ENCODE results near the gene INCENP.
"Not testable (repeated sequence)": the region's sequence is repeated elsewhere in the genome, so short reads cannot be mapped to it uniquely, and the experiment has no call there.

Gene INCENP

GRCh38 chr11:62123669-62124185, at the start of gene INCENP:
TSS of gene INCENP (plus strand) at chr11:62124011. CDS start at chr11:62128162, 4,151 bp downstream.
- DNase-seq, result peak; percentile 95

DNA sequence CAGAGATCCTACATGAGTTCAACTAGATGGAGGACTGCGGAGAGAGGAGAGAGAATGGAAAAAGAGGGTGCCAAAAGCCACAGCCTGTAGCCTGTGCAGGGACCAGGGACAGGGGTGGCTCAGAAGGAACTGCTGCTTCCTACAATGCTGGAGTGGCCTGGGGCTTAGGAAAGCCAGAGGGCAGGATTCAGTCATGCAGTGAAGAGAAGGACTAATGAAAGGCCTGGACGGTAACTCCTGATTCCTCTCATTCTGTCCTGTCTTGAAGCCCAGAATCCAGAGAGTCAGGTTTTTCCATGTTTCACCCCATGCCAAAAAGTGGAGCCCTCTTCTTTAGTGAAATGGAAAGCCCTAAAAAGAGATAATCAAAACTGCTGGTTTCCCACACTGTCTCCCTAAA, 48.4 kb upstream of the INCENP start:
- DNase-seq, result no peak

- no peak for DNase-seq
These were observed 46.7 kb upstream of the INCENP start for GRCh38 chr11:62077132-62077531.

- no peak for DNase-seq
These were observed 42.2 kb upstream of the INCENP start for GRCh38 chr11:62081378-62082291.

DNA sequence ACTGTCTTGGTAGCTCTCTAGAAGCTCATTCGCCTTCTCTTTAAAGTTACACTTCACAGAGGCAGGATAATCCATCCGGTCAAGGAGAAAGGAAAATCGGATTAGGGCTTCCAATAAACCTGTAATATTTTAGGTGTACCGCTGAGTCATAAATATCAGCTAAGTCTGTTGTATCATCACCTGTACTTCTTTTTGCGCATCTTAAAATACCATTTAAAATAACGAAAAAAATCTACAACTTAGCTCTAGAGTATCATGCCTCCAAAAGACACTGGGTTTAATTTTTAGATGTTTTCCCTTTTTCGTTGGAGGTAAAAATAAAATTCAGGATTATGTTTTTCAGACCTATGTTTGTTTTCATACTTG, 41.5 kb upstream of the INCENP start:
- no peak for DNase-seq

GRCh38 chr11:62084801-62085200, 39.0 kb upstream of the INCENP start:
- not testable (repeated sequence) for DNase-seq

DNA sequence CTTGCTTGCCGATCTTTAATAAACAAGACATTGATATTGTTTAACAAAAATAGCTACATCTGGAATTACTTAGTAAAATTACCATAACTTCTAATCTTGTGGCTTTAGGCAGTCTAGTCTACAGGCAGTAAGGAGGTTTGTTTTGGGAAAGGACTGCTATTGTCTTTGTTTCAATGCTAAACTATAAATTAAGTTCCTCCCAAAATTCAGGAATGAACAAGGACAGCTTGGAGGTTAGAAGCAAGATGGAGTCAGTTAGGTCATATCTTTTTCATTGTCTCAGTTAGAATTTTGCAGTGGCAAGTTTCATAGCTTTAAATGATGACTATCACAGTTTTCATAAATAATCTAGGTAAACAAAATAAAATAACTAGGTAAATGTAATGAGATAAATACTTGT, 36.1 kb upstream of the INCENP start:
- no peak for DNase-seq

GRCh38 chr11:62088331-62088933, 35.4 kb upstream of the INCENP start:
- DNase-seq, result no peak

GRCh38 chr11:62103141-62103540, 20.7 kb upstream of the INCENP start:
- DNase-seq, result no peak

DNA sequence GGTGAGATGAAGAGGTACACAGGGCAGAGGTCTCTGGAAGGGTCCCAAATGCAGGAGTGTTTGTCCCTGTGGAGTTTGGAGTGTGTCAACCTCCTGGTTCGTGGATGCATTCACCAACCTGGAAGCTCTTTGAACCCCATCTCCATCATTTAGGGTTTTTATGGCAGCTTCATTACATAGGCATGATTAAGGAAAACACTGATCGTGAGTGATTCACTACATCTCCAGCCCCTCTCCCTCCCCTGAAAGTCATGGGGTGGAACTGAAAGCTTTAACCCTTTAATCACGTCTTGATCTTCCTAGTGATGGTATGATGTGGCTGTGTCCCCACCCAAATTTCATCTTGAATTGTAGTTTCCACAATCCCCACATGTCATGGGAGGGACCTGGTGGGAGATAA, 19.8 kb upstream of the INCENP start:
- no peak for DNase-seq

- no peak for DNase-seq
These were observed 18.8 kb upstream of the INCENP start for GRCh38 chr11:62104816-62105653.

- no peak for DNase-seq
These were observed 18.1 kb upstream of the INCENP start for GRCh38 chr11:62105667-62106191.

GRCh38 chr11:62108017-62108750, 15.6 kb upstream of the INCENP start:
- peak; percentile 10 for DNase-seq

DNA sequence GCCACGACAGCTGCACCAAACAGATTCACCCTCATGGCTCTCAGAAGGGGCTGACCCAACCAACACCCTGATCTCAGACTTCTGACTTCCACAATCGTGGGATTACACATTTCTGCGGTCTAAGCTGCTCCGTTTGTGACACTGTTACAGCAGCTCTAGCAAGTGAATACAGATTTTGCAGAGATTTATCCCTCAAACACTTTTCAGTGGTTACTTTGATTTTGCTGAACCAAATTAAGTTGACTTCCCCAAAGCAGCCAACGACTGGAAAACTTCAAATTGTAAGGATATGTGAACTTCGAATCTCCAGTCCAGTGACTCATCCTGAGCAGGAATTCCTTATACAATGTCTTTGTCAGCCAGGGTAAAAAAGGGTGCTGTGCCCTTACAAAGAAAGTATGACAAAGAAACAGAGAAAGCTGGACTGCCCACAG, 14.8 kb upstream of the INCENP start:
- DNase-seq, result no peak

GRCh38 chr11:62115085-62115694, 8.6 kb upstream of the INCENP start:
- DNase-seq, result no peak

DNA sequence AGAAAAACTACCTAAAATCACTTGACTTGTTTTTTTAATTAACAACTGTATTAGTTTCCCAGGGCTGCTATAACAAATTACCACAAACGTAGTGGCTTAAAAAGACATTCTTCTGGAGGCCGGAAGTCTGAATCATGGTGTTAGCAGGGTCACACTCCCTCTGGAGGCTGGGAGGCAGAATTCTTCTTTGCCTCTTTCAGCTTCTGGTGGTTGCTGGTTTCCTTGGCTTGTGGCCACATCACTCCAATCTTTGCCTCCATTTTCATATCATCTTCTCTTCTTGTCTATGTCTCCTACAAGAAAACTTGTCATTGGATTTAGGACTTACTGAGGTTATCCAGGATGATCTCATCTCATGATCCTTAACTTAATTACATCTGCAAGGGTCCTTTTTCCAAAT, 7.4 kb upstream of the INCENP start:
- DNase-seq, result no peak

GRCh38 chr11:62119569-62119968, 4.2 kb upstream of the INCENP start:
- no peak for DNase-seq

DNA sequence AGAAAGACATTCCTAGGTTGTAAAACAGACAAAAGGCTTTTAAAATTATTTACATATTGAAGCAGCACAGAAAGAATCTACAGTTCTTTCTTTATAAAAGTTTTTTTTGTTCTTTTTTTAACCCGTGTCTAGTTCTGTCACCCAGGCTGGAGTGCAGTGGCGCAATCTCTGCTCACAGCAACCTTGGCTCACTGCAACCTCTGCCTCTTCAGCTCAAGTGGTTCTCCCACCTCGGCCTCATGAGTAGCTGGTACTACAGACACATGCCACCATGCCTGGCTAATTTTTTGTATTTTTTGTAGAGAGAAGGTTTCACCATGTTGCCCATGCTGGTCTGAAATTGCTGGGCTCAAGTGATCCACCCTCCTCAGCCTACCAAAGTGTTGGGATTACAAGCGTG, 3.8 kb upstream of the INCENP start:
- DNase-seq, result no peak

GRCh38 chr11:62120431-62120830, 3.4 kb upstream of the INCENP start:
- no peak for DNase-seq

GRCh38 chr11:62122076-62122475, 1.7 kb upstream of the INCENP start:
- no peak for DNase-seq

GRCh38 chr11:62124186-62125113, 639 bp downstream of the INCENP start:
- DNase-seq, result no peak

Measured in DMS 273 treated with DMSO at 0.1 percent for 48 hours (cell line).